ENCODE data around the gene GRIP1.

GRCh38 chr12:66667906-66668305, 11.0 kb downstream of the GRIP1 start:
- TF ChIP-seq, protein P1, sequence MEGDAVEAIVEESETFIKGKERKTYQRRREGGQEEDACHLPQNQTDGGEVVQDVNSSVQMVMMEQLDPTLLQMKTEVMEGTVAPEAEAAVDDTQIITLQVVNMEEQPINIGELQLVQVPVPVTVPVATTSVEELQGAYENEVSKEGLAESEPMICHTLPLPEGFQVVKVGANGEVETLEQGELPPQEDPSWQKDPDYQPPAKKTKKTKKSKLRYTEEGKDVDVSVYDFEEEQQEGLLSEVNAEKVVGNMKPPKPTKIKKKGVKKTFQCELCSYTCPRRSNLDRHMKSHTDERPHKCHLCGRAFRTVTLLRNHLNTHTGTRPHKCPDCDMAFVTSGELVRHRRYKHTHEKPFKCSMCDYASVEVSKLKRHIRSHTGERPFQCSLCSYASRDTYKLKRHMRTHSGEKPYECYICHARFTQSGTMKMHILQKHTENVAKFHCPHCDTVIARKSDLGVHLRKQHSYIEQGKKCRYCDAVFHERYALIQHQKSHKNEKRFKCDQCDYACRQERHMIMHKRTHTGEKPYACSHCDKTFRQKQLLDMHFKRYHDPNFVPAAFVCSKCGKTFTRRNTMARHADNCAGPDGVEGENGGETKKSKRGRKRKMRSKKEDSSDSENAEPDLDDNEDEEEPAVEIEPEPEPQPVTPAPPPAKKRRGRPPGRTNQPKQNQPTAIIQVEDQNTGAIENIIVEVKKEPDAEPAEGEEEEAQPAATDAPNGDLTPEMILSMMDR (conservative IDR thresholded peaks at IDR 0.05; ENCODE audit: low read depth, low read length), result no peak
- TF ChIP-seq RFX5 (IDR thresholded peaks at IDR 0.05; ENCODE audit: low read depth, low read length), result no peak
- TF ChIP-seq POLR2A (IDR thresholded peaks at IDR 0.05; ENCODE audit: low read depth, low read length), result no peak
- TF ChIP-seq, protein P2, sequence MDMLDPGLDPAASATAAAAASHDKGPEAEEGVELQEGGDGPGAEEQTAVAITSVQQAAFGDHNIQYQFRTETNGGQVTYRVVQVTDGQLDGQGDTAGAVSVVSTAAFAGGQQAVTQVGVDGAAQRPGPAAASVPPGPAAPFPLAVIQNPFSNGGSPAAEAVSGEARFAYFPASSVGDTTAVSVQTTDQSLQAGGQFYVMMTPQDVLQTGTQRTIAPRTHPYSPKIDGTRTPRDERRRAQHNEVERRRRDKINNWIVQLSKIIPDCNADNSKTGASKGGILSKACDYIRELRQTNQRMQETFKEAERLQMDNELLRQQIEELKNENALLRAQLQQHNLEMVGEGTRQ (IDR thresholded peaks at IDR 0.05; ENCODE audit: low read depth, low read length), result no peak
- TF ChIP-seq SMC3 (IDR thresholded peaks at IDR 0.05; ENCODE audit: low read depth, low read length), result no peak
